ENCODE results near the gene DEAF1.

DNA sequence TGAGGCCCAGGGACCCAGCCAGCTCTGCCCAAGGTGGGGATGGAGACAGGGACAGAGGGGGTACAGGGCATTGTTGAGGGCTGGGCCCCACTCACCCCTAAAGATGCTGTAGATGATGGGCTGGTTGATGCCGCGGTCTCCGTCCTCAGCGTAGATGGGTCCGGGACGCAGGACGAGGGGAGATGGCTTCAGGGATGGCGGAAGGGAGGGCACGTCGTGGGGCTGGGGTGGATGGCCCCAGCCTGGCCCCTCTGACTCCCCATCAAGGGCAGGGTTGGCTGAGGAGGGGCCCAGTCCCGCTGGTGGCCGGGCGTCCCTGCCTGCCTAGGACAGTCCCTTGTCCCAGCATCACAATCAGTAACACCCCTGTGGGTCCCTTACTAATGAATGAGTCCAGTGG is 74.8 kb downstream of the DEAF1 start:
- no peak for TF ChIP-seq POLR2AphosphoS5 (IDR thresholded peaks at IDR 0.05; ENCODE audit: insufficient read depth, low read depth, low read length)
- TF ChIP-seq, protein P1, sequence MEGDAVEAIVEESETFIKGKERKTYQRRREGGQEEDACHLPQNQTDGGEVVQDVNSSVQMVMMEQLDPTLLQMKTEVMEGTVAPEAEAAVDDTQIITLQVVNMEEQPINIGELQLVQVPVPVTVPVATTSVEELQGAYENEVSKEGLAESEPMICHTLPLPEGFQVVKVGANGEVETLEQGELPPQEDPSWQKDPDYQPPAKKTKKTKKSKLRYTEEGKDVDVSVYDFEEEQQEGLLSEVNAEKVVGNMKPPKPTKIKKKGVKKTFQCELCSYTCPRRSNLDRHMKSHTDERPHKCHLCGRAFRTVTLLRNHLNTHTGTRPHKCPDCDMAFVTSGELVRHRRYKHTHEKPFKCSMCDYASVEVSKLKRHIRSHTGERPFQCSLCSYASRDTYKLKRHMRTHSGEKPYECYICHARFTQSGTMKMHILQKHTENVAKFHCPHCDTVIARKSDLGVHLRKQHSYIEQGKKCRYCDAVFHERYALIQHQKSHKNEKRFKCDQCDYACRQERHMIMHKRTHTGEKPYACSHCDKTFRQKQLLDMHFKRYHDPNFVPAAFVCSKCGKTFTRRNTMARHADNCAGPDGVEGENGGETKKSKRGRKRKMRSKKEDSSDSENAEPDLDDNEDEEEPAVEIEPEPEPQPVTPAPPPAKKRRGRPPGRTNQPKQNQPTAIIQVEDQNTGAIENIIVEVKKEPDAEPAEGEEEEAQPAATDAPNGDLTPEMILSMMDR (IDR thresholded peaks at IDR 0.05; ENCODE audit: extremely low read depth in 1 of 2, insufficient read depth in 1 of 2, low read depth in 1 of 2, low read length in 2 of 2), result no peak
- TF ChIP-seq, protein P2, sequence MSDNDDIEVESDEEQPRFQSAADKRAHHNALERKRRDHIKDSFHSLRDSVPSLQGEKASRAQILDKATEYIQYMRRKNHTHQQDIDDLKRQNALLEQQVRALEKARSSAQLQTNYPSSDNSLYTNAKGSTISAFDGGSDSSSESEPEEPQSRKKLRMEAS (IDR thresholded peaks at IDR 0.05; ENCODE audit: insufficient read depth, insufficient read length), result no peak
- TF ChIP-seq POLR2A (IDR thresholded peaks at IDR 0.05; ENCODE audit: low read depth, low read length), result no peak
- no peak for TF ChIP-seq MYC (IDR thresholded peaks at IDR 0.05; ENCODE audit: low read depth, low read length)
- TF ChIP-seq JUN (IDR thresholded peaks at IDR 0.05; ENCODE audit: borderline replicate concordance, insufficient read depth, insufficient read length, low read depth), result no peak

Data from endothelial cell of umbilical vein (primary cell).